Measurements from ENCODE around the gene ANKRD12. TPM values are rescaled to one million over a fixed set of nuclear protein-coding genes. Genes with fewer than 3 reads are reported as not detected.

The ANKRD12 gene
- total and polyA plus RNA-seq, 2 experiments from 2014 or later, result 23.9 to 92.4 TPM

DNA sequence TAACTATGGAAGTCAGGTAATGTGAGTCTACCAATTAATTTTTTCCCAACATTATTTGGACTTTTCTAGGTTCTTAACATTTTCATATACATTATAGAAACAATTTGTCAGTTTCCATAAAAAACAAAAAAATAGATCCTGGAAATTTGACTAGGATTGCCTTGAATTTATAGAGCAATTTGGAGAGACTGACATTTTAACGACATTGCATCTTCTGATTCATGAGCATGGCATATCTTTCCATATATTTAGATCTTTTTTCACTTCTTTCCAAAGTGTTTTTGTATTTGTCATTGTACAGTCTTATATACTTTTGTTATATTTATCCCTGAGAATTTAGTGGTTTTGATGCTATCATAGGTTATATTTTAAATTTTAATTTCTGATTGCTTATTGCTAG is 42.0 kb downstream of the ANKRD12 start:
- Histone ChIP-seq H3K27me3 (ENCODE audit: insufficient read depth) (no peaks in the 10 kb centered on the region), H3K4me1 (ENCODE audit: insufficient read depth) (no peaks in the 10 kb centered on the region), H3K36me3 (ENCODE audit: insufficient read depth) (no peaks in the 10 kb centered on the region), H3K9me2 (ENCODE audit: insufficient read depth) (peaks cover 4% of the 10 kb centered on the region; the same call in 1 of the 2 replicates), H2AFZ (no peak overlapping the region), H3K4me2 (no peak overlapping the region), H3K79me2 (replicated peaks; ENCODE audit: insufficient read depth) (peaks cover 76% of the 10 kb centered on the region), H4K20me1 (replicated peaks; ENCODE audit: insufficient read depth) (no peaks in the 10 kb centered on the region; the same call in 1 of the 2 replicates), H3K4me3 (no peak overlapping the region), H3K27ac (ENCODE audit: low read depth) (no peak overlapping the region), H3F3A (replicated peaks; ENCODE audit: low read depth) (no peaks in the 10 kb centered on the region)
- DNase-seq (ENCODE audit: low spot score), result no peak
- ATAC-seq, result no peak
- no peak overlapping the region for H3K27ac Mint-ChIP-seq
- peaks cover 2% of the 10 kb centered on the region; the same call in 1 of the 3 replicates for H3K4me1 Mint-ChIP-seq
- peaks cover 3% of the 10 kb centered on the region; the same call in 1 of the 3 replicates for H3K36me3 Mint-ChIP-seq (ENCODE audit: low read depth)
- TF ChIP-seq STAT1 (IDR thresholded peaks at IDR 0.05; ENCODE audit: unreplicated experiment) (no peak), ZNF114 (CRISPR knock-in tag; IDR thresholded peaks at IDR 0.05) (no peak), CREB1 (CRISPR knock-in tag; IDR thresholded peaks at IDR 0.05; ENCODE audit: low read depth) (no peak), POLR2AphosphoS5 (IDR thresholded peaks at IDR 0.05; ENCODE audit: low read depth) (no peak), ETS1 (IDR thresholded peaks at IDR 0.05) (no peak), JUNB (IDR thresholded peaks at IDR 0.05; ENCODE audit: unreplicated experiment) (no peak), EZH2 (IDR thresholded peaks at IDR 0.05; ENCODE audit: low read depth, unreplicated experiment) (no peak), CTCF (conservative IDR thresholded peaks at IDR 0.05; ENCODE audit: low read depth in 2 of 2) (no peak), EZH2phosphoT487 (IDR thresholded peaks at IDR 0.05; ENCODE audit: unreplicated experiment) (no peak), NANOG (IDR thresholded peaks at IDR 0.05; ENCODE audit: borderline replicate concordance) (no peak), ZNF331 (CRISPR knock-in tag; IDR thresholded peaks at IDR 0.05; ENCODE audit: low read depth) (no peak), ZNF462 (CRISPR knock-in tag; IDR thresholded peaks at IDR 0.05) (no peak)
- TF ChIP-seq, protein P1, sequence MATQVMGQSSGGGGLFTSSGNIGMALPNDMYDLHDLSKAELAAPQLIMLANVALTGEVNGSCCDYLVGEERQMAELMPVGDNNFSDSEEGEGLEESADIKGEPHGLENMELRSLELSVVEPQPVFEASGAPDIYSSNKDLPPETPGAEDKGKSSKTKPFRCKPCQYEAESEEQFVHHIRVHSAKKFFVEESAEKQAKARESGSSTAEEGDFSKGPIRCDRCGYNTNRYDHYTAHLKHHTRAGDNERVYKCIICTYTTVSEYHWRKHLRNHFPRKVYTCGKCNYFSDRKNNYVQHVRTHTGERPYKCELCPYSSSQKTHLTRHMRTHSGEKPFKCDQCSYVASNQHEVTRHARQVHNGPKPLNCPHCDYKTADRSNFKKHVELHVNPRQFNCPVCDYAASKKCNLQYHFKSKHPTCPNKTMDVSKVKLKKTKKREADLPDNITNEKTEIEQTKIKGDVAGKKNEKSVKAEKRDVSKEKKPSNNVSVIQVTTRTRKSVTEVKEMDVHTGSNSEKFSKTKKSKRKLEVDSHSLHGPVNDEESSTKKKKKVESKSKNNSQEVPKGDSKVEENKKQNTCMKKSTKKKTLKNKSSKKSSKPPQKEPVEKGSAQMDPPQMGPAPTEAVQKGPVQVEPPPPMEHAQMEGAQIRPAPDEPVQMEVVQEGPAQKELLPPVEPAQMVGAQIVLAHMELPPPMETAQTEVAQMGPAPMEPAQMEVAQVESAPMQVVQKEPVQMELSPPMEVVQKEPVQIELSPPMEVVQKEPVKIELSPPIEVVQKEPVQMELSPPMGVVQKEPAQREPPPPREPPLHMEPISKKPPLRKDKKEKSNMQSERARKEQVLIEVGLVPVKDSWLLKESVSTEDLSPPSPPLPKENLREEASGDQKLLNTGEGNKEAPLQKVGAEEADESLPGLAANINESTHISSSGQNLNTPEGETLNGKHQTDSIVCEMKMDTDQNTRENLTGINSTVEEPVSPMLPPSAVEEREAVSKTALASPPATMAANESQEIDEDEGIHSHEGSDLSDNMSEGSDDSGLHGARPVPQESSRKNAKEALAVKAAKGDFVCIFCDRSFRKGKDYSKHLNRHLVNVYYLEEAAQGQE (IDR thresholded peaks at IDR 0.05; ENCODE audit: unreplicated experiment), result no peak
- H3K27me3 Mint-ChIP-seq (ENCODE audit: insufficient read depth, low read depth, poor library complexity), result no peaks in the 10 kb centered on the region
- H3K9me3 Mint-ChIP-seq, result no peaks in the 10 kb centered on the region
- no peak overlapping the region for H3K4me3 Mint-ChIP-seq
